Measurements from ENCODE around the gene SLC22A14.

- TF ChIP-seq ARID3B (CRISPR knock-in tag; IDR thresholded peaks at IDR 0.05; ENCODE audit: borderline replicate concordance), result no peak
- no peak for TF ChIP-seq ZNF175 (CRISPR knock-in tag; IDR thresholded peaks at IDR 0.05; ENCODE audit: low read depth)
- TF ChIP-seq CTCF (IDR thresholded peaks at IDR 0.05 in 2 of 3, conservative IDR thresholded peaks at IDR 0.05 in 1 of 3; ENCODE audit: insufficient read depth in 2 of 3, low read depth in 1 of 3, low read length in 3 of 3), result no peak
- no peak for TF ChIP-seq ZFP36 (IDR thresholded peaks at IDR 0.05; ENCODE audit: low read depth, low read length, partially characterized antibody)
- no peak for TF ChIP-seq ZFP1 (CRISPR knock-in tag; IDR thresholded peaks at IDR 0.05)
- TF ChIP-seq MAX (CRISPR knock-in tag; IDR thresholded peaks at IDR 0.05), result no peak
- TF ChIP-seq CCAR2 (IDR thresholded peaks at IDR 0.05; ENCODE audit: low read depth, low read length), result no peak
- TF ChIP-seq ZBTB7A (IDR thresholded peaks at IDR 0.05; ENCODE audit: borderline replicate concordance, control insufficient read depth, low read depth, low read length), result no peak
- no peak for TF ChIP-seq RAD21 (CRISPR knock-in tag; conservative IDR thresholded peaks at IDR 0.05 in 1 of 2, IDR thresholded peaks at IDR 0.05 in 1 of 2)
- TF ChIP-seq ZBTB8A (IDR thresholded peaks at IDR 0.05; ENCODE audit: partially characterized antibody), result no peak
These were observed 3.3 kb upstream of the SLC22A14 start for GRCh38 chr3:38278841-38279240.

All from K562 (cell line).